Suppressor macrophage treated with lipopolysaccharide for 4 hours (primary cell): ENCODE data around the gene C4B.
"Not testable (repeated sequence)": the region's sequence is repeated elsewhere in the genome, so short reads cannot be mapped to it uniquely, and the experiment has no call there.

ENCODE experiments used
- DNase-seq: peaks from one replicate; pipeline ENCODE4 v3.0.0-alpha.2; 2020

C4B gene

GRCh38 chr6:32037598-32038524 is 23.3 kb downstream of the C4B start, which contains the start of gene CYP21A2:
CYP21A2 (plus strand) TSS chr6:32038415; CDS start chr6:32038423, 8 bp downstream.
- not testable (repeated sequence) for DNase-seq

- DNase-seq, result not testable (repeated sequence)
Measured at GRCh38 chr6:32038878-32039277, 24.3 kb downstream of the C4B start.

GRCh38 chr6:32039321-32040274 is 25.0 kb downstream of the C4B start:
- not testable (repeated sequence) for DNase-seq

- DNase-seq, result not testable (repeated sequence)
Measured at GRCh38 chr6:32040299-32041049, 25.9 kb downstream of the C4B start.

- not testable (repeated sequence) for DNase-seq
Measured at GRCh38 chr6:32041050-32041321, 26.4 kb downstream of the C4B start.

GRCh38 chr6:32041385-32041784 is 26.8 kb downstream of the C4B start:
- DNase-seq, result not testable (repeated sequence)

- not testable (repeated sequence) for DNase-seq
Measured at GRCh38 chr6:32042276-32042675, 27.7 kb downstream of the C4B start.

GRCh38 chr6:32043589-32044380 is 29.2 kb downstream of the C4B start:
- not testable (repeated sequence) for DNase-seq

GRCh38 chr6:32044916-32045315 is 30.3 kb downstream of the C4B start:
- DNase-seq, result not testable (repeated sequence)

- DNase-seq, result no peak
Measured at GRCh38 chr6:32045811-32046449, 31.3 kb downstream of the C4B start.

GRCh38 chr6:32046450-32047083 is 32.0 kb downstream of the C4B start:
- no peak for DNase-seq

GRCh38 chr6:32047084-32047478 is 32.5 kb downstream of the C4B start:
- no peak for DNase-seq

GRCh38 chr6:32047539-32047854 is 32.9 kb downstream of the C4B start:
- no peak for DNase-seq

- peak; percentile 70 for DNase-seq
Measured at GRCh38 chr6:32047855-32048766, 33.5 kb downstream of the C4B start.

GRCh38 chr6:32049149-32049548 is 34.6 kb downstream of the C4B start:
- DNase-seq, result not testable (repeated sequence)

- DNase-seq, result not testable (repeated sequence)
Measured at GRCh38 chr6:32049736-32050135, 35.1 kb downstream of the C4B start.

GRCh38 chr6:32050562-32050961 is 36.0 kb downstream of the C4B start:
- no peak for DNase-seq

GRCh38 chr6:32052626-32053025 is 38.0 kb downstream of the C4B start:
- not testable (repeated sequence) for DNase-seq

- not testable (repeated sequence) for DNase-seq
Measured at GRCh38 chr6:32053314-32053713, 38.7 kb downstream of the C4B start.

- not testable (repeated sequence) for DNase-seq
Measured at GRCh38 chr6:32055756-32056155, 41.2 kb downstream of the C4B start.
